ENCODE results near the gene TNFRSF8.

The TNFRSF8 gene

DNA sequence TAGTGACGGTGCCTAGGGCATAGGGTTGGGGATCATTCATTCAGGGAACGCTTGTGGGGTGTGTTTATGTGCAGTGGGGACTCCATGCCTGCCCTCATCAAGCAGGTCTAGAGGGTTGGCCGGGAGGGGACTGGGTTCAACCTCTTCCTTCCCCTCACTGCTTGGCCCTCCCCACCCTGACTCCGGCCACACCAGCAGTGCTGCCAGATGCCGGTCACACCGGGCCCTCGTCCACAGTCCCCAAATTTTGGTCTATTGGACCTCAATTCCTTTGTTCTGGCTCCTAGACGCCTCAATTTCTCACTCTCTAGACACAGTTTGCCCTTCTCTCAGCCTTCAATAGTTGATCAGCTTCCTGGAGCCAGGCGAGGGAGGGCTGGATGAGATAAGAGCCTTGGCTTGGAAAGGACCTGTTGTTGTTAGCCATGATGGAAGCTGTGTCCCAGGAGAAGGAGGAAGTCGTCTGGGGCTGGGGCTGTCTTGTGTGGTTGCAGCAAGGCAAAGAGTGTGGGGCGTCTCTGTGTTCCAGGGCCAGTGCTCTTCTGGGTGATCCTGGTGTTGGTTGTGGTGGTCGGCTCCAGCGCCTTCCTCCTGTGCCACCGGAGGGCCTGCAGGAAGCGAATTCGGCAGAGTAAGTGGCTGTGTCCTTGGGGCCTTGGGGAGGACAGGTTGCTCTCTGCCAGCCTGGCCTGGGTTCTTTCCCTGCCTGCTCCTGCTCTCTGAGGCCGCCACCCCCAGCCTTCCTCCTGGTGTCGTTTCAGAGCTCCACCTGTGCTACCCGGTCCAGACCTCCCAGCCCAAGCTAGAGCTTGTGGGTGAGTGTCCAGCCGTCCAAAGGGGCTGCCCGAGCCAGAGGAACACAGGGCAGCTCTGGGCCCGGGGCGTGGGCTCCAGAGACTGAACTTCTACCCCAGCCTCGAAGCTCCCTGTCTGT lies 62.6 kb downstream of the TNFRSF8 start:
- TF ChIP-seq CTCF (IDR thresholded peaks at IDR 0.05; ENCODE audit: insufficient read depth, low read depth, low read length, missing control alignments), result no peak
- H3K4me3 ChIP-seq (ENCODE audit: low read depth, low read length), result no peak overlapping the region
- DNase-seq (ENCODE audit: low read depth), result no peak

GRCh38 chr1:12126781-12127180 lies 63.7 kb downstream of the TNFRSF8 start:
- no peak for TF ChIP-seq CTCF (IDR thresholded peaks at IDR 0.05; ENCODE audit: insufficient read depth, low read depth, low read length, missing control alignments)
- no peak for DNase-seq (ENCODE audit: low read depth)
- H3K4me3 ChIP-seq (ENCODE audit: low read depth, low read length), result no peak overlapping the region

GRCh38 chr1:12127206-12127810 lies 64.2 kb downstream of the TNFRSF8 start:
- no peak overlapping the region for H3K4me3 ChIP-seq (ENCODE audit: low read depth, low read length)
- TF ChIP-seq CTCF (IDR thresholded peaks at IDR 0.05; ENCODE audit: insufficient read depth, low read depth, low read length, missing control alignments), result no peak
- DNase-seq (ENCODE audit: low read depth), result no peak

GRCh38 chr1:12128120-12128519 lies 65.0 kb downstream of the TNFRSF8 start:
- no peak overlapping the region for H3K4me3 ChIP-seq (ENCODE audit: low read depth, low read length)
- DNase-seq (ENCODE audit: low read depth), result no peak
- no peak for TF ChIP-seq CTCF (IDR thresholded peaks at IDR 0.05; ENCODE audit: insufficient read depth, low read depth, low read length, missing control alignments)

DNA sequence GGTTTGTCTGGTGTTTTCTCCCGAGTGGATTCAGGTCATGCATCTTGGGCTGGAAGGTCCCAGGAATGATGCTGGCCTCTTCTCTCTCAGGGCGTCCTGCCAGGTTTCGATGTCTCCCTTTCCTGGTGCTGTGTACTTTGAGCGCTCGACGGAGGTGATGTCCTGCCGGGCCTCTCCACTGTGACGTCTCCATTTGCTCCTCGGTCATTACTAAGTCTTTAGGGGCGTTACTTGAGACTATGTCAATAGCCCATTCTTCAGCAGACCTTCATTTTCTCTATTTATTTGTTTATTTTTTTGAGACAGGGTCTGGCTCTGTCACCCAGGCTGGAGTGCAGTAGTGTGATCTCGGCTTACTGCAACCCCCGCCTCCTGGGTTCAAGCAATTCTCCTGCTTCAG lies 66.5 kb downstream of the TNFRSF8 start:
- no peak for TF ChIP-seq CTCF (IDR thresholded peaks at IDR 0.05; ENCODE audit: insufficient read depth, low read depth, low read length, missing control alignments)
- no peak overlapping the region for H3K4me3 ChIP-seq (ENCODE audit: low read depth, low read length)
- no peak for DNase-seq (ENCODE audit: low read depth)

DNA sequence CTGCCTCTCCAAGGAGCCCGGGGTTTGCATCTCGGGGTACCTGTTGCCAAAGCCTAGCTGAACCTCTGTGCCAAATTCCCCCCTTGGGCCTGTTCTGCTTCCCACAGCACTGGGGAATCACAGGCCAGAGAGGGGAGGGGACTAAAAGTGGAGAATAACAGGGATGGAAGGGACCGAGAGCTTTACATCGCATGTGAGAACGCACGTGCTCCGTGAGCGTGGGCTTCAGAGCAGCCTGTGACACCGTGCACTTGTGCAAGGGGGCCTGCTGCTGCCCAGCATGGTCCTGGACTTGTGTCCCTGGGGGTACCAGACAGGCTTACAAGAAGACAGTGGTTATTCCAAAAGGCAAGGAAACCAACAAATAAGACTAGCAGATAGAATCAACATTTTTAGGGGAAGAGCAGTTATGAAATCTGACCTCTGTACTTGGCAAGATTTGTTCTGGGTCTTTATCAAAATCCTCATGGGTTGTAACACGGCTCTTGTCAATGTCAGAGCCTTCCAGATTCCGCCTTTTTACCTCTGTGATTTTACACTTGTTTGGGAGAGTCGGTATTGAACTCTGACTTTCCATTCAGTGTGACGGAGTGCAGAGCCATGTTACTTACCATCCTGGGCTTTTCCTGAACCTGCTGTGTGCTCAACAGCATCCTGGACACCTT lies 67.5 kb downstream of the TNFRSF8 start:
- H3K4me3 ChIP-seq (ENCODE audit: low read depth, low read length), result no peak overlapping the region
- no peak for TF ChIP-seq CTCF (IDR thresholded peaks at IDR 0.05; ENCODE audit: insufficient read depth, low read depth, low read length, missing control alignments)
- DNase-seq (ENCODE audit: low read depth), result no peak

Data from GM12865 (cell line).